GM10266 (cell line): ENCODE measurements around the gene MYLK3.

Experiments used
- DNase-seq: peaks from one replicate; pipeline ENCODE4 v3.0.0; 2012; ENCODE audit errors: extremely low spot score
- CTCF ChIP-seq: IDR thresholded peaks from 2 replicates; pipeline ENCODE4 v1.5.1; 2012; ENCODE audit warnings: mild to moderate bottlenecking, low read depth; ENCODE audit not compliant: control insufficient read depth, insufficient read depth; ENCODE audit errors: missing control alignments

MYLK3 gene

GRCh38 chr16:46757339-46758050 is 9.4 kb upstream of the MYLK3 start:
- no peak for TF ChIP-seq CTCF
- DNase-seq: no peak

- DNase-seq: no peak
- no peak for TF ChIP-seq CTCF
Observed at GRCh38 chr16:46756772-46757171, 8.6 kb upstream of the MYLK3 start.

GRCh38 chr16:46753015-46753414 is 4.9 kb upstream of the MYLK3 start:
- no peak for TF ChIP-seq CTCF
- no peak for DNase-seq

- TF ChIP-seq CTCF: no peak
Observed at GRCh38 chr16:46751381-46751780, 3.2 kb upstream of the MYLK3 start.

GRCh38 chr16:46748775-46749705 is 896 bp upstream of the MYLK3 start:
- no peak for TF ChIP-seq CTCF
- DNase-seq: peak; percentile 56

More at GRCh38 chr16:46751381-46751780, 3.2 kb upstream of the MYLK3 start:
- no peak for DNase-seq

- no peak for DNase-seq
- no peak for TF ChIP-seq CTCF
Observed at GRCh38 chr16:46746821-46747776, 1.0 kb downstream of the MYLK3 start.
